GM12875 (cell line): ENCODE measurements around the gene FANCC.

Experiments used
- H3K4me3 ChIP-seq: one replicate; pipeline ENCODE4 v1.5.1; 2011; ENCODE audit warnings: low read depth, low read length, control low read depth
- CTCF ChIP-seq: IDR thresholded peaks from 2 replicates; pipeline ENCODE4 v1.5.1; 2011; ENCODE audit warnings: low read depth, mild to moderate bottlenecking, control low read depth, inconsistent platforms, low read length, moderate library complexity, borderline replicate concordance; ENCODE audit not compliant: insufficient read depth

Gene FANCC

GRCh38 chr9:95116808-95117204 lies 200.7 kb downstream of the FANCC start:
- no peak overlapping the region for H3K4me3 ChIP-seq
- no peak for TF ChIP-seq CTCF

GRCh38 chr9:95116002-95116807 lies 201.3 kb downstream of the FANCC start:
- TF ChIP-seq CTCF: peak; percentile 32; the same call in 1 of the 2 replicates
- no peak overlapping the region for H3K4me3 ChIP-seq

GRCh38 chr9:95115104-95115503 lies 202.4 kb downstream of the FANCC start:
- no peak overlapping the region for H3K4me3 ChIP-seq
- TF ChIP-seq CTCF: no peak

- no peak for TF ChIP-seq CTCF
- H3K4me3 ChIP-seq: no peak overlapping the region
Observed at GRCh38 chr9:95112436-95113280, 204.9 kb downstream of the FANCC start.

GRCh38 chr9:95111716-95112115 lies 205.8 kb downstream of the FANCC start:
- H3K4me3 ChIP-seq: no peak overlapping the region
- no peak for TF ChIP-seq CTCF

GRCh38 chr9:95110921-95111525 lies 206.5 kb downstream of the FANCC start:
- no peak for TF ChIP-seq CTCF
- no peak overlapping the region for H3K4me3 ChIP-seq
